Glutamatergic neuron (in vitro differentiated cells): ENCODE measurements around the gene CPN2. TPM values are rescaled to one million over a fixed set of nuclear protein-coding genes. Genes with fewer than 3 reads are reported as not detected.
A peak's percentile ranks its signal among the peaks of the same experiment; 100 is the strongest.

Source experiments
- DNase-seq: peaks from one replicate; pipeline ENCODE4 v3.0.0; 2022
- H3K27ac Mint-ChIP-seq: one replicate; pipeline ENCODE4 v1.8.0; 2020; ENCODE audit warnings: mild to moderate bottlenecking, mixed read lengths, inconsistent platforms; ENCODE audit not compliant: unreplicated experiment
- H3K27me3 Mint-ChIP-seq: one replicate; pipeline ENCODE4 v1.8.0; 2020; ENCODE audit warnings: mild to moderate bottlenecking, moderate library complexity, mixed read lengths, inconsistent platforms; ENCODE audit not compliant: unreplicated experiment
- H3K36me3 Mint-ChIP-seq: one replicate; pipeline ENCODE4 v1.8.0; 2020; ENCODE audit warnings: mild to moderate bottlenecking, mixed read lengths, inconsistent platforms; ENCODE audit not compliant: unreplicated experiment
- H3K4me1 Mint-ChIP-seq: one replicate; pipeline ENCODE4 v1.8.0; 2020; ENCODE audit warnings: mild to moderate bottlenecking, low read depth, mixed read lengths, inconsistent platforms; ENCODE audit not compliant: unreplicated experiment
- H3K4me3 Mint-ChIP-seq: one replicate; pipeline ENCODE4 v1.8.0; 2020; ENCODE audit warnings: mild to moderate bottlenecking, mixed read lengths, inconsistent platforms; ENCODE audit not compliant: unreplicated experiment
- H3K9me3 Mint-ChIP-seq: one replicate; pipeline ENCODE4 v1.8.0; 2020; ENCODE audit warnings: mild to moderate bottlenecking, moderate library complexity, mixed read lengths, inconsistent platforms; ENCODE audit not compliant: unreplicated experiment
- CTCF ChIP-seq: fragments of 200-600 bp; sonication (generic); IDR thresholded peaks from one replicate; pipeline ENCODE4 v1.5.0; 2021; ENCODE audit not compliant: partially characterized antibody, unreplicated experiment
- total RNA-seq: library from RNA; stranded (reverse); fragmentation: NEBNext Ultra II Directional; extraction: Animal tissue kit (Norgen Biotek cat#: 25700); gene quantifications from one replicate; pipeline ENCODE4 v1.2.1, GENCODE V29; 2021; ENCODE audit not compliant: unreplicated experiment

The CPN2 gene
- total RNA-seq, 1 donor from 2014 or later = not detected

DNA sequence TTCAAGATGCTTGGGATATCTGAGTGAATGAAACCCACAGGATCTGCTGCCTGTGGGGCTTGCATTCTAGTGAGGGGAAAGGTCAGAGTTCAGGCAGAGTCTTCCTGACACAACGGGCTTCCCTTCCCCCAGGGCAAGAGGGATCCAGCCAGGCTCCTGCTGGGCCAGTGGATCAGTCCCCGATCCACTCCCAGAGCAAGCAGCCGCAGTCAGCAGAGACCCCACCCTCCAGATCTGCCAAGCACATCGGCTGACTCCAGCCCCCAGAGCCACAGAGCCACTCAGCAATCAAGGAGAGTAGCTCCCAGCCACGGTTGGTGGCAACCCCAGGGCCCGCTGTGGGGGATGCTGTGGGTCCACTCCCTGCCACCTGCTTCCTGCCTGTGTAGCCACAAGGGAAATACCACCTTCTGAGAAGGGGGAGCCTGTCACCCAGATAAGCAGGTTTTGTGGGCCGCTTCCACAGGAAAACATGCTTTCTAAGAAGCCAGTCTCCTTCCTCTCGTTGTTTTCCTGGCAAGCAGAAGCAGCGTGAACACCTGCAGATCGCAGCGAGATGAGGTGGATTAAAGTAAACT lies 44.9 kb downstream of the CPN2 start:
- no peak for TF ChIP-seq CTCF
- H3K4me1 Mint-ChIP-seq = peaks cover 13% of the 10 kb centered on the region
- no peak overlapping the region for H3K4me3 Mint-ChIP-seq
- no peak for DNase-seq
- H3K9me3 Mint-ChIP-seq = no peaks in the 10 kb centered on the region
- H3K27me3 Mint-ChIP-seq = peaks cover 2% of the 10 kb centered on the region
- no peak overlapping the region for H3K27ac Mint-ChIP-seq
- H3K36me3 Mint-ChIP-seq = no peaks in the 10 kb centered on the region

DNA sequence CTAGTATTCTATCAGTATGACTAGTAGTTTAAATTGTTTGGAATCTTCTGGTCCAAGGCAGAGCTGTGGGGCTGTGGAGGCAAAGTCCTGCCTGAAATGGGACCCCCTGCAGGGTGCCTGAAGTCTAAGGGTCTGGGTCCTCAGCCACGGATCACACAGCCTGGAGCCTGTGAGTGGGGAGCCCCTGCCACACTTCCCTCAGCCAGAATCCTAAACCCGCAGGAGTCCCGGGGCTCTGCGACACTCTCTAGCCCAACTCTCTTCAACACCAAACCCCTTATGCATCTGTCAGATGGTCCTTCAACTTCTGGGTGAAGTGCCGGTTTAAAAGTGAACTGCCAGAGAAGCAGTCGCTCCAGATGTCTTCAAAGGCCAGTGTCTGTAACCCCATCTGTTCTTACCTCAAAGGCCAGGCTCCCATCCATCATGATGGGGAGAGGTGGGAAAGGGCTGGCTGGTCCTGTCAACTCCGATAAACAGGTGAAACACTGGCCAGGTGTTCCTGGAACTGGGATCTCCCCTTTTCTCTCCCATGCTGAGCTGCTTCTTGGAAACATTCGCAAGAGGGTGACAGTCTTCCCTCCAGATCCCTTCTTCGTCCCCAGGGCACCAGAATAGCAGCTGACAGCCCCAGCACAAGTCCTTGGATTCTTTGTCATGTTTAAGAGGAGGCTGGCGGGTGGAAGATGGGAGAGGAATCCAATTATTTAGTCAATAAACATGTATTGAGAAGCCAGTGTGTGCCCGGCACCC lies 45.6 kb downstream of the CPN2 start:
- TF ChIP-seq CTCF = no peak
- peak overlapping the region; percentile 18 for H3K4me3 Mint-ChIP-seq
- peaks cover 17% of the 10 kb centered on the region for H3K4me1 Mint-ChIP-seq
- no peak overlapping the region for H3K27ac Mint-ChIP-seq
- no peaks in the 10 kb centered on the region for H3K36me3 Mint-ChIP-seq
- no peak for DNase-seq
- H3K9me3 Mint-ChIP-seq = no peaks in the 10 kb centered on the region
- peaks cover 2% of the 10 kb centered on the region for H3K27me3 Mint-ChIP-seq

DNA sequence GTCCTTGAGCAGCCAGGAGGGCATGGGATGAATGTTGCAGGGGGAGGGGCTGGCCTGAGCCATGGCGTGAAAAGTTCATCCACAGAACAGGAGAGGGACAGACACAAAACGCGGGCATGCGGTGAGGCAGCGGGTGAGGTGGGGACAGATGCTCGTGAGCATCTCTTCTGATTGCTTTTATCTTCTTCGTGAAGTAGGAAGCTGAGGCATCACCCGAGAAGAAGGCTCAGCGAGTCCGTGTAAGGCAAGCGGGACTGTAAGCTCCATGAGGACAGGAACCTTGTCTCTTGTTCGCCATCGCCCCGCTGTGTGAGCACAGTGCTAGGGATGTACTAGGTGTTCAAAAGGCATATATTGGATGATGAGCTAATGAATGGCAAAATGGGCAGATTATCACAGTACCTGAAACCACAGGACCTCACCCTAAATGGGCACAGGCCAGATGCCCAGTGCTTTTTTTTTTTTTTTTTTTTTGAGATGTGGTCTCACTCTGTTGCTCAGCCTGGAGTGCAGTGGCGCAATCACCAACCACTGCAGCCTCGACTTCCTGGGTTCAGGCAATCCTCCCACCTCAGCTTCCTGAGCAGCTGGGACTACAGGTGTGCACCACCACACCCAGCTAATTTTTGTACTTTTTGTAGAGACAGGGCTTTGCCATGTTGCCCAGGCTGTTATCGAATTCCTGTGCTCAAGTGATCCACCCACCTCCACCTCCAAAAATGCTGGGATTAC lies 46.8 kb downstream of the CPN2 start:
- no peak overlapping the region for H3K4me3 Mint-ChIP-seq
- no peak for TF ChIP-seq CTCF
- no peak for DNase-seq
- peaks cover 5% of the 10 kb centered on the region for H3K27me3 Mint-ChIP-seq
- no peak overlapping the region for H3K27ac Mint-ChIP-seq
- H3K9me3 Mint-ChIP-seq = no peaks in the 10 kb centered on the region
- no peaks in the 10 kb centered on the region for H3K36me3 Mint-ChIP-seq
- peaks cover 15% of the 10 kb centered on the region for H3K4me1 Mint-ChIP-seq

DNA sequence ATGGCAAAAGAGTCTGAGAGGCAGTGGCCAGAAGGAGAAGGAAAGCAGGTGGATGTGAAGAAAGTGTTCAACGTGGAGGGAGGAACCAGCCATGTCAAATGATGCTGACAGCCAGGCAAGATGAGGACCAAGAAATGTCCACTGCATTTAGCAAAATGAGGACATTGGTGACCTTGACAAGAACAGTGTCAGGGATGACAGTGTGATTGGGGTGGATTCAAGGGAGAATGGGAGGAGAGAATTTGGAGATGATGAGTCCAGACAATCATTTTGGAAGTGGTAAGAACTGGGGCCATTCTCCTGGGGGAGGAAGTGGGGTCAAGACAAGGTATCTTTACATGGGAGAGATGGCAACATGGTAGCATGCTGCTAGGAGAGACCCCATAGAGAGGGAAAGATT lies 47.4 kb downstream of the CPN2 start:
- Mint-ChIP-seq H3K9me3 (no peaks in the 10 kb centered on the region), H3K27me3 (peaks cover 5% of the 10 kb centered on the region), H3K36me3 (no peaks in the 10 kb centered on the region), H3K27ac (no peak overlapping the region), H3K4me3 (no peak overlapping the region), H3K4me1 (peaks cover 12% of the 10 kb centered on the region)
- no peak for DNase-seq
- TF ChIP-seq CTCF = no peak

- Mint-ChIP-seq H3K27me3 (peaks cover 7% of the 10 kb centered on the region), H3K9me3 (no peaks in the 10 kb centered on the region), H3K4me1 (peaks cover 11% of the 10 kb centered on the region), H3K4me3 (no peak overlapping the region), H3K36me3 (no peaks in the 10 kb centered on the region), H3K27ac (no peak overlapping the region)
- no peak for TF ChIP-seq CTCF
- DNase-seq = no peak
Observed at GRCh38 chr3:194301730-194302129, 49.4 kb downstream of the CPN2 start.
